ENCODE data around the gene NF1. TPM values are rescaled to one million over a fixed set of nuclear protein-coding genes. Genes with fewer than 3 reads are reported as not detected.

Gene NF1
- total RNA-seq, 1 donor from 2014 or later = 69.9 TPM

DNA sequence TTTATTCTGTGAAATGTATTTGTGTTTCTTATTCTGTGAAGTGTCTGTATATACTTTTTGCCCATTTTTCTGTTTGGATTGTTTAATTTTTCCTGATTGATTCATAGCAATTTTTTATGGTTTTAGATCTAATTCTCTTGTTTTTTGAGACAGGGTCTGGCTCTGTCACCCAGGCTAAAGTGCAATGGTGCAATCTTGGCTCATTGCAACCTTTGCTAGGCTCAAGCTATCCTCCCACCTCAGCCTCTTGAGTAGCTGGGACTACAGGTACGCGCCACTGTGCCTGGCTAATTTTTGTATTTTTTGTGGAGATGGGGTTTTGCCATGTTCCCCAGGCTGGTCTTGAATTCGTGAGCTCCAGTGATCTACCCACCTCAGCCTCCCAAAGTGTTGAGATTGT lies 31.5 kb downstream of the NF1 start:
- Mint-ChIP-seq H3K4me1 (ENCODE audit: unreplicated experiment) (peaks cover 1% of the 10 kb centered on the region), H3K36me3 (peaks cover 5% of the 10 kb centered on the region), H3K4me3 (no peak overlapping the region), H3K27me3 (no peaks in the 10 kb centered on the region), H3K9me3 (no peaks in the 10 kb centered on the region), H3K27ac (no peak overlapping the region)
- no peak for DNase-seq (ENCODE audit: extremely low spot score, unreplicated experiment)
- TF ChIP-seq, protein P1, sequence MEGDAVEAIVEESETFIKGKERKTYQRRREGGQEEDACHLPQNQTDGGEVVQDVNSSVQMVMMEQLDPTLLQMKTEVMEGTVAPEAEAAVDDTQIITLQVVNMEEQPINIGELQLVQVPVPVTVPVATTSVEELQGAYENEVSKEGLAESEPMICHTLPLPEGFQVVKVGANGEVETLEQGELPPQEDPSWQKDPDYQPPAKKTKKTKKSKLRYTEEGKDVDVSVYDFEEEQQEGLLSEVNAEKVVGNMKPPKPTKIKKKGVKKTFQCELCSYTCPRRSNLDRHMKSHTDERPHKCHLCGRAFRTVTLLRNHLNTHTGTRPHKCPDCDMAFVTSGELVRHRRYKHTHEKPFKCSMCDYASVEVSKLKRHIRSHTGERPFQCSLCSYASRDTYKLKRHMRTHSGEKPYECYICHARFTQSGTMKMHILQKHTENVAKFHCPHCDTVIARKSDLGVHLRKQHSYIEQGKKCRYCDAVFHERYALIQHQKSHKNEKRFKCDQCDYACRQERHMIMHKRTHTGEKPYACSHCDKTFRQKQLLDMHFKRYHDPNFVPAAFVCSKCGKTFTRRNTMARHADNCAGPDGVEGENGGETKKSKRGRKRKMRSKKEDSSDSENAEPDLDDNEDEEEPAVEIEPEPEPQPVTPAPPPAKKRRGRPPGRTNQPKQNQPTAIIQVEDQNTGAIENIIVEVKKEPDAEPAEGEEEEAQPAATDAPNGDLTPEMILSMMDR (conservative IDR thresholded peaks at IDR 0.05) = no peak

DNA sequence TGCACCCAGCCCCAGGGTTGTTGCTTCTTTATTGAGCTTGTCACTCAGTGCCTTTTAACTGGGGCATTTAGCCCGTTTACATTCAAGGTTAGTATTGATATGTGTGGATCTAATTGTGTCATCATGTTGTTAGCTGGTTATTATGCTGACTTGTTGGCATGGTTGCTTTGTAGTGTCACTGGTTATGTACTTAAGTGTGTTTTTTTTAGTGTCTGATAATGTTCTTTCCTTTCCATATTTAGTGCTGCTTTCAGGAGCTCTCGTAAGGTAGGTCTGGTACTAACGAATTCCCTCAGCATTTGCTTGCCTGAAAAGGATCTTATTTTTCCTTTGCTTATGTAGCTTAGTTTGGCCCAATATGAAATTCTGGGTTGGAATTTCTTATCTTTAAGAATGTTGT lies 33.5 kb downstream of the NF1 start:
- Mint-ChIP-seq H3K9me3 (no peaks in the 10 kb centered on the region), H3K36me3 (peaks cover 8% of the 10 kb centered on the region), H3K4me3 (no peak overlapping the region), H3K4me1 (ENCODE audit: unreplicated experiment) (peaks cover 5% of the 10 kb centered on the region), H3K27ac (no peak overlapping the region), H3K27me3 (no peaks in the 10 kb centered on the region)
- TF ChIP-seq, protein P1 (conservative IDR thresholded peaks at IDR 0.05) = no peak
- DNase-seq (ENCODE audit: extremely low spot score, unreplicated experiment) = no peak

DNA sequence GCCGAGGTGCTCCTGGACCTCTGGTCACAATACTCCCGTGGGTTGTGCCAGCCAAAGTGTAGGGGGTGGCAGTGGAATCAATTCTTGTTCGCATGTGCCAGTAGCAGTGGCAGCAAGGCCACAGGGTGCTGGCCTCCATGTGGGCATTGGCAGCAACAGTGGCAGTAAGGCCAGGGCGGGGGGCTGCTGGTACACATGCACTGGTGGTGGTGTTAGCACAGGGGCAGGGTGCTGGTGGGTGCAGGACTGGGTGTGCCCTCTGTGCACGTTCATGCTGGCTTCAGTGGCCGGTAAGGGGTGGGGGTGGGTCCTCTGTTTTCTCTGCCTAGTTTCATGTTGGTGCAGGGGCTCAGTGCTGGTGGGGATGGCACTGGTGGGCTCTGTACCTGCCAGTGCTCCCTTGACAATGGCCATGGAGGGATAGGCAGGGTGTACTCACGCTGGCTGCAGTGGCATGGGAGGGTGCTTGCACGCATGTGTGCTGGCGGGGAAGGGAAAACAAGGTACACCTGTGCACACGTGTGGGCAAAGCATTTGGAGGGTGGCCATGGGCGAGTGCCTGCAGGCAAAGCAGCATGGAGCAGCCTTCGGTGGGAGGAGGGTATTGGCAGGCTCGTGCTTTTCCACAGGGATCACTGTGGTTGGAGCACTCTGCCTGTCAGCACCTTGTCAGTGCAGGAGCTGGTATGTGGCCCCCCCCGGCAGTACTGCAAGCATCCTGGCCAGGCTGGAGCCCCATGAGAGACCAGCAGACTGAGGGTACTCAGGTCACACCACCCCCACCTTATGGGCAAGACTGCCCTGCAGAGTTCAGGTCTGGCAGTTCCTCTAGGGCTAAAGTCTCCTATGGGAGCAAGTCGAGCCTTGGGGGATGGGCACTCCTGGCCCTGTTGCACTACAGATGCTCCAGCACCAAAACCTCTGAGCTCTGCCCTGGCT lies 35.8 kb downstream of the NF1 start:
- Mint-ChIP-seq H3K36me3 (peaks cover 17% of the 10 kb centered on the region), H3K27me3 (no peaks in the 10 kb centered on the region), H3K9me3 (no peaks in the 10 kb centered on the region), H3K27ac (no peak overlapping the region), H3K4me3 (no peak overlapping the region), H3K4me1 (ENCODE audit: unreplicated experiment) (peaks cover 5% of the 10 kb centered on the region)
- no peak for DNase-seq (ENCODE audit: extremely low spot score, unreplicated experiment)
- TF ChIP-seq, protein P1 (conservative IDR thresholded peaks at IDR 0.05) = no peak

DNA sequence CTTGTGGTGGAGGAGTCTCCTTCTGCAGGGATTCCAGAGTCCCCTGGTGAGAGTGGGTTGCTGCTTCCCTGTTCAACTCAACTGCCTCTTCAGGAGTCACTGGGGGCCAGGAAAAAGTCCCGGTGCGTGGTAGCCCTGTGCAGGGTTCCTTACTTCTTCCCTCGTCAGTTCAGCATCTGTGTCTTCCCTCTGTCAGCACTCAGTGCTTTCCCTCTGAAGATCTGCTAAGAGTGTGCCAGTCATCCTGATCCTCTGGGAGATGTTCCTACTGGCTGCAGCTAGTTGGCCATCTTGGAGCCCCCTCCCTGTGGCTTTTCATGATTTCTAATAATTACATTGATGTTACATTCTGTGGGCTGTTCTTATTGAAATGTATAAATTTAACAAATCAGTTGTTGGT lies 36.5 kb downstream of the NF1 start:
- H3K4me1 Mint-ChIP-seq (ENCODE audit: unreplicated experiment) = peaks cover 5% of the 10 kb centered on the region
- no peak overlapping the region for H3K27ac Mint-ChIP-seq

GRCh38 chr17:31132977-31133376 lies 38.2 kb downstream of the NF1 start:
- H3K36me3 Mint-ChIP-seq = peaks cover 39% of the 10 kb centered on the region
- H3K27ac Mint-ChIP-seq = no peak overlapping the region
- peaks cover 5% of the 10 kb centered on the region for H3K4me1 Mint-ChIP-seq (ENCODE audit: unreplicated experiment)
- DNase-seq (ENCODE audit: extremely low spot score, unreplicated experiment) = no peak
- no peaks in the 10 kb centered on the region for H3K27me3 Mint-ChIP-seq
- no peaks in the 10 kb centered on the region for H3K9me3 Mint-ChIP-seq
- no peak overlapping the region for H3K4me3 Mint-ChIP-seq
- TF ChIP-seq, protein P1 (conservative IDR thresholded peaks at IDR 0.05) = no peak

More for the DNA sequence above, 36.5 kb downstream of the NF1 start:
- Mint-ChIP-seq H3K4me3 (no peak overlapping the region), H3K36me3 (peaks cover 23% of the 10 kb centered on the region), H3K27me3 (no peaks in the 10 kb centered on the region), H3K9me3 (no peaks in the 10 kb centered on the region)
- TF ChIP-seq, protein P1 (conservative IDR thresholded peaks at IDR 0.05) = no peak
- no peak for DNase-seq (ENCODE audit: extremely low spot score, unreplicated experiment)

All from type B pancreatic cell (in vitro differentiated cells).